GM12878 (cell line): ENCODE results near the gene INSIG1. TPM values are rescaled to one million over a fixed set of nuclear protein-coding genes. Genes with fewer than 3 reads are reported as not detected.

Experiments used
- BACH1 ChIP-seq: fragments of 450-650 bp; IDR thresholded peaks from 2 replicates; pipeline ENCODE4 v1.6.1; 2017; ENCODE audit warnings: mild to moderate bottlenecking, borderline replicate concordance
- BHLHE40 ChIP-seq, 2 experiments: fragments of 450-650 bp in 1 of 2; IDR thresholded peaks; 2 replicates each; pipeline ENCODE4 v1.6.1; 2011 to 2017; ENCODE audit warnings: low read depth in 2 of 2, borderline replicate concordance in 1 of 2, improper control_type of control experiment in 1 of 2, low read length in 1 of 2, mild to moderate bottlenecking in 1 of 2
- CREB1 ChIP-seq: IDR thresholded peaks from 2 replicates; pipeline ENCODE4 v1.6.1; 2012; ENCODE audit warnings: low read depth, mild to moderate bottlenecking, inconsistent platforms
- GABPA ChIP-seq: IDR thresholded peaks from 2 replicates; pipeline ENCODE4 v1.6.1; 2014; ENCODE audit warnings: antibody characterized with exemption, low read depth, mild to moderate bottlenecking, inconsistent platforms
- MTA2 ChIP-seq: fragments of 450-650 bp; IDR thresholded peaks from 2 replicates; pipeline ENCODE4 v1.6.1; 2016; ENCODE audit warnings: low read depth, mild to moderate bottlenecking, moderate library complexity
- NFIC ChIP-seq: IDR thresholded peaks from 2 replicates; pipeline ENCODE4 v1.6.1; 2012; ENCODE audit warnings: low read depth, mild to moderate bottlenecking, inconsistent platforms, low read length, moderate library complexity
- NRF1 ChIP-seq: conservative IDR thresholded peaks from 2 replicates; pipeline ENCODE4 v1.6.1; 2011; ENCODE audit warnings: mild to moderate bottlenecking, low read depth, low read length, improper control_type of control experiment
- PAX5 ChIP-seq: IDR thresholded peaks from 2 replicates; pipeline ENCODE4 v1.6.1; 2011; ENCODE audit warnings: low read depth, low read length, borderline replicate concordance
- RCOR1 ChIP-seq: conservative IDR thresholded peaks from 2 replicates; pipeline ENCODE4 v1.6.1; 2012; ENCODE audit warnings: low read depth, low read length, improper control_type of control experiment
- RFX5 ChIP-seq: IDR thresholded peaks from 2 replicates; pipeline ENCODE4 v1.6.1; 2011; ENCODE audit warnings: low read depth, low read length, improper control_type of control experiment
- TARDBP ChIP-seq: IDR thresholded peaks from 2 replicates; pipeline ENCODE4 v1.6.1; 2016; ENCODE audit warnings: borderline replicate concordance
- TCF12 ChIP-seq: IDR thresholded peaks from 2 replicates; pipeline ENCODE4 v1.6.1; 2011; ENCODE audit warnings: low read depth, mild to moderate bottlenecking, low read length
- YBX1 ChIP-seq: fragments of 450-650 bp; IDR thresholded peaks from 2 replicates; pipeline ENCODE4 v1.6.1; 2016; ENCODE audit warnings: antibody characterized with exemption
- polyA plus RNA-seq, 11 experiments: library from polyadenylated mRNA; depleted of rRNA in 4 of 11; unstranded in 6 of 11; stranded (reverse) in 5 of 11; fragments of >200 nt; fragmentation: Nextera tagmentation in 4 of 11; fragmentation: Illumina TruSeq in 1 of 11; extraction: Ambion mirVana in 4 of 11; extraction: Trizol in 1 of 11; gene quantifications; 1 replicate in 1 of 11; 2 replicates in 10 of 11; pipeline versions ENCODE4 v1.2.1 to v1.2.3, GENCODE V29; 2011 to 2016; ENCODE audit warnings: inconsistent platforms in 2 of 11, missing spikeins in 2 of 11, low read depth in 1 of 11
- total RNA-seq, 4 experiments: library from RNA; depleted of rRNA in 3 of 4; stranded (reverse); fragments of >200 nt in 3 of 4; fragmentation: Illumina TruSeq in 1 of 4; extraction: Trizol in 1 of 4; gene quantifications; 2 replicates each; pipeline versions ENCODE4 v1.2.1 to v1.2.3, GENCODE V29; 2013 to 2021
- TF ChIP-seq, protein P1 (sequence below): fragments of 450-650 bp; IDR thresholded peaks from 2 replicates; pipeline ENCODE4 v1.6.1; 2016; ENCODE audit warnings: mild to moderate bottlenecking, moderate library complexity, borderline replicate concordance
- TF ChIP-seq, protein P2 (sequence below): fragments of 450-650 bp; formaldehyde crosslinking; IDR thresholded peaks from 2 replicates; pipeline ENCODE4 v1.4.0; 2022; ENCODE audit warnings: mild to moderate bottlenecking, moderate library complexity
- TF ChIP-seq, protein P3 (sequence below): fragments of 450-650 bp; conservative IDR thresholded peaks from 2 replicates; pipeline ENCODE4 v1.6.1; 2017; ENCODE audit warnings: mild to moderate bottlenecking, moderate library complexity

Gene INSIG1
- total and polyA plus RNA-seq, 10 of the 15 experiments (the other 5 are each of a cell fraction or from before 2014, with no cell fraction given): 29.6 to 168 (median 91.1) TPM

DNA sequence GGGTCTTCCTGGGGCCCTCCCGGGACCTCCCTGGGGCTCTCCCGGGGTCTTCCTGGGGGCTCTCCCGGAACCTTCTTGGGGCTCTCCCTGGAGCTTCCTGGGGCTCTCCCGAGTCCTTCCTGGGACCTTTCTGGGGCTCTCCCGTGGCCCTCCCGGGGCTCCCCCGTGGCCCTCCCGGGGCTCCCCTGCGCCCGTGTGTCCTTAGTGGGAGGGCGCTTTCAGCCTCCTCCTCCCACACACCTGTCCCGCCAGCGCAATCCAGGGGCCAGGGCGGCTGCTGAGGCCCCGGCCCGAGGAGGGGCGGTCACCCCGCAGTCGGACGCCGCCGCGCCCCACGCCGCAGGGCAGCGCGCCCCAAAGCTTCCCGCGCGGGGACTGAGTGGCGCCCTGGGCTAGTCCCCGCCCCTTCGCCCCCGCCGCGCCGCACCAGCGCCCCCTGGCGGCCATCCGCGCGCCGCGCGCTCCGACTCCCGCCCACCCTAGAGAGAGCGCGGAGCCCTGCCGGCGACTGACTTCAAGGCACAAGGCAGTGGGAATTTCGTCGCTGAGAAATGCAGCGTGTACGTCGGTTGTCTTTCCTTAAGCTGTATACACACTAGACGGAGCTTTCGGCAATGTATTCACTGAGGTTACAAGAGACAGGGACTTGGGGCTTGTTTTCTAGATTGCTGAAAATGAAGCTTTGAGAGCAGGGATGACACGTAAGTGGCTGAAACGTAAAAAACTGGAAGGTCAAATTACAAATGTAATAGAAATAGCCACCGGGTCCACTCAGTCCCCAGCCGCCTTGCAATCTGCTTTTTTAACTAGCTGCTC is 47.1 kb downstream of the INSIG1 start (continued):
- TF ChIP-seq, protein P1, sequence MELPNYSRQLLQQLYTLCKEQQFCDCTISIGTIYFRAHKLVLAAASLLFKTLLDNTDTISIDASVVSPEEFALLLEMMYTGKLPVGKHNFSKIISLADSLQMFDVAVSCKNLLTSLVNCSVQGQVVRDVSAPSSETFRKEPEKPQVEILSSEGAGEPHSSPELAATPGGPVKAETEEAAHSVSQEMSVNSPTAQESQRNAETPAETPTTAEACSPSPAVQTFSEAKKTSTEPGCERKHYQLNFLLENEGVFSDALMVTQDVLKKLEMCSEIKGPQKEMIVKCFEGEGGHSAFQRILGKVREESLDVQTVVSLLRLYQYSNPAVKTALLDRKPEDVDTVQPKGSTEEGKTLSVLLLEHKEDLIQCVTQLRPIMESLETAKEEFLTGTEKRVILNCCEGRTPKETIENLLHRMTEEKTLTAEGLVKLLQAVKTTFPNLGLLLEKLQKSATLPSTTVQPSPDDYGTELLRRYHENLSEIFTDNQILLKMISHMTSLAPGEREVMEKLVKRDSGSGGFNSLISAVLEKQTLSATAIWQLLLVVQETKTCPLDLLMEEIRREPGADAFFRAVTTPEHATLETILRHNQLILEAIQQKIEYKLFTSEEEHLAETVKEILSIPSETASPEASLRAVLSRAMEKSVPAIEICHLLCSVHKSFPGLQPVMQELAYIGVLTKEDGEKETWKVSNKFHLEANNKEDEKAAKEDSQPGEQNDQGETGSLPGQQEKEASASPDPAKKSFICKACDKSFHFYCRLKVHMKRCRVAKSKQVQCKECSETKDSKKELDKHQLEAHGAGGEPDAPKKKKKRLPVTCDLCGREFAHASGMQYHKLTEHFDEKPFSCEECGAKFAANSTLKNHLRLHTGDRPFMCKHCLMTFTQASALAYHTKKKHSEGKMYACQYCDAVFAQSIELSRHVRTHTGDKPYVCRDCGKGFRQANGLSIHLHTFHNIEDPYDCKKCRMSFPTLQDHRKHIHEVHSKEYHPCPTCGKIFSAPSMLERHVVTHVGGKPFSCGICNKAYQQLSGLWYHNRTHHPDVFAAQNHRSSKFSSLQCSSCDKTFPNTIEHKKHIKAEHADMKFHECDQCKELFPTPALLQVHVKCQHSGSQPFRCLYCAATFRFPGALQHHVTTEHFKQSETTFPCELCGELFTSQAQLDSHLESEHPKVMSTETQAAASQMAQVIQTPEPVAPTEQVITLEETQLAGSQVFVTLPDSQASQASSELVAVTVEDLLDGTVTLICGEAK: no peak
- TF ChIP-seq BHLHE40 (IDR thresholded peaks at IDR 0.05; ENCODE audit: borderline replicate concordance in 1 of 2, low read depth in 2 of 2, low read length in 1 of 2): peak; percentile 30 to 64; a peak in 3 of 4 replicates
- peak; percentile 88; the same call in 1 of the 2 replicates for TF ChIP-seq NFIC
- TF ChIP-seq GABPA: peak; percentile 52; the same call in 1 of the 2 replicates
- peak; percentile 38; the same call in 1 of the 2 replicates for TF ChIP-seq CREB1
- TF ChIP-seq, protein P2, sequence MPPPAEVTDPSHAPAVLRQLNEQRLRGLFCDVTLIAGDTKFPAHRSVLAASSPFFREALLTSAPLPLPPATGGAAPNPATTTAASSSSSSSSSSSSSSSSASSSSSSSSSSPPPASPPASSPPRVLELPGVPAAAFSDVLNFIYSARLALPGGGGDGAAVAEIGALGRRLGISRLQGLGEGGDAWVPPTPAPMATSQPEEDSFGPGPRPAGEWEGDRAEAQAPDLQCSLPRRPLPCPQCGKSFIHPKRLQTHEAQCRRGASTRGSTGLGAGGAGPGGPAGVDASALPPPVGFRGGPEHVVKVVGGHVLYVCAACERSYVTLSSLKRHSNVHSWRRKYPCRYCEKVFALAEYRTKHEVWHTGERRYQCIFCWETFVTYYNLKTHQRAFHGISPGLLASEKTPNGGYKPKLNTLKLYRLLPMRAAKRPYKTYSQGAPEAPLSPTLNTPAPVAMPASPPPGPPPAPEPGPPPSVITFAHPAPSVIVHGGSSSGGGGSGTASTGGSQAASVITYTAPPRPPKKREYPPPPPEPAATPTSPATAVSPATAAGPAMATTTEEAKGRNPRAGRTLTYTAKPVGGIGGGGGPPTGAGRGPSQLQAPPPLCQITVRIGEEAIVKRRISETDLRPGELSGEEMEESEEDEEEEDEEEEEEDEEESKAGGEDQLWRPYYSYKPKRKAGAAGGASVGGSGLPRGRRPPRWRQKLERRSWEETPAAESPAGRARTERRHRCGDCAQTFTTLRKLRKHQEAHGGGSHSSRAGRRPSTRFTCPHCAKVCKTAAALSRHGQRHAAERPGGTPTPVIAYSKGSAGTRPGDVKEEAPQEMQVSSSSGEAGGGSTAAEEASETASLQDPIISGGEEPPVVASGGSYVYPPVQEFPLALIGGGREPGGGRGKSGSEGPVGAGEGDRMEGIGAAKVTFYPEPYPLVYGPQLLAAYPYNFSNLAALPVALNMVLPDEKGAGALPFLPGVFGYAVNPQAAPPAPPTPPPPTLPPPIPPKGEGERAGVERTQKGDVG (CRISPR knock-in tag): no peak
- TF ChIP-seq MTA2: 0 out of 2 replicates have a peak, but pooled peaks have one; percentile 38
- TF ChIP-seq, protein P3, sequence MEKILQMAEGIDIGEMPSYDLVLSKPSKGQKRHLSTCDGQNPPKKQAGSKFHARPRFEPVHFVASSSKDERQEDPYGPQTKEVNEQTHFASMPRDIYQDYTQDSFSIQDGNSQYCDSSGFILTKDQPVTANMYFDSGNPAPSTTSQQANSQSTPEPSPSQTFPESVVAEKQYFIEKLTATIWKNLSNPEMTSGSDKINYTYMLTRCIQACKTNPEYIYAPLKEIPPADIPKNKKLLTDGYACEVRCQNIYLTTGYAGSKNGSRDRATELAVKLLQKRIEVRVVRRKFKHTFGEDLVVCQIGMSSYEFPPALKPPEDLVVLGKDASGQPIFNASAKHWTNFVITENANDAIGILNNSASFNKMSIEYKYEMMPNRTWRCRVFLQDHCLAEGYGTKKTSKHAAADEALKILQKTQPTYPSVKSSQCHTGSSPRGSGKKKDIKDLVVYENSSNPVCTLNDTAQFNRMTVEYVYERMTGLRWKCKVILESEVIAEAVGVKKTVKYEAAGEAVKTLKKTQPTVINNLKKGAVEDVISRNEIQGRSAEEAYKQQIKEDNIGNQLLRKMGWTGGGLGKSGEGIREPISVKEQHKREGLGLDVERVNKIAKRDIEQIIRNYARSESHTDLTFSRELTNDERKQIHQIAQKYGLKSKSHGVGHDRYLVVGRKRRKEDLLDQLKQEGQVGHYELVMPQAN: peak; percentile 67
- peak; percentile 98 for TF ChIP-seq BACH1
- no peak for TF ChIP-seq RFX5
- peak; percentile 18; the same call in 1 of the 2 replicates for TF ChIP-seq TCF12
- no peak for TF ChIP-seq NRF1
- no peak for TF ChIP-seq TARDBP
- no peak for TF ChIP-seq YBX1
- TF ChIP-seq PAX5: no peak
- TF ChIP-seq RCOR1: no peak
